Measurements from ENCODE around the gene MEIS2.

DNA sequence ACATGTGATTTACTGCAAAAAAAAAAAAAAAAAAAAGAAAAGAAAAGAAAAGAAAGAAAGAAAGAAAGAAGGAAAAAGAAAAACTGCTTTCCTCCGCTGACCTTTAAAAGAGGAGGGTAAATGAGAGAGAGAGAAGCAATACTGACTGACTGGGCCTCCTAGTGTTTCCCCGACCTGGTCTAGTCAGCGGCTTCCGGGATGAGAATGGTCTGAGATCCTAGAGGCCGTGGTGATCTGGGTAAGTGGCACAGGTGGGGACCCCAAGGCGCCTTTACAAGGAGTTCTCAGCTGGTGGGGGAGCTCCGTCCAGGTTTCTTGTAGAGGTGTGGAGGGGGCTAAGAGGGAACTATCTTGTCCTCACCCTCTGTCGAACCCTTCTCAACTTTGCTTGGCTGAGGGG lies 223.1 kb downstream of the MEIS2 start:
- no peak for TF ChIP-seq POLR2AphosphoS5 (IDR thresholded peaks at IDR 0.05; ENCODE audit: low read depth, low read length)
- no peak for TF ChIP-seq REST (IDR thresholded peaks at IDR 0.05; ENCODE audit: insufficient read depth in 1 of 2, low read depth in 2 of 2, low read length in 2 of 2)
- no peak for TF ChIP-seq TAF1 (IDR thresholded peaks at IDR 0.05; ENCODE audit: borderline replicate concordance, insufficient read depth, low read length)
- no peak for TF ChIP-seq SIN3A (IDR thresholded peaks at IDR 0.05; ENCODE audit: borderline replicate concordance, insufficient read depth, low read length)
